Psoas muscle (tissue), 8 donors: ENCODE measurements around the gene TCEAL3. TPM values are rescaled to one million over a fixed set of nuclear protein-coding genes. Genes with fewer than 3 reads are reported as not detected.
"Not testable (repeated sequence)": the region's sequence is repeated elsewhere in the genome, so short reads cannot be mapped to it uniquely, and the experiment has no call there.

ENCODE experiments used
- ATAC-seq, 4 donors: fragments of 200-7000 bp; cut with Tn5 transposase; one replicate each; pipeline ENCODE4 v1.9.1; 2020; ENCODE audit warnings: moderate library complexity in 3 of 4, mild to moderate bottlenecking in 2 of 4
- DNase-seq, 2 donors: peaks; one replicate each; pipeline ENCODE4 v3.0.0-alpha.2; 2020
- H3K27ac ChIP-seq: fragments of 200-600 bp; one replicate; pipeline ENCODE4 v1.8.0; 2022
- H3K27me3 ChIP-seq, 3 donors: fragments of 200-600 bp in 1 of 3; one replicate each; pipeline versions ENCODE4 v1.6.1 to v1.8.0; 2013 to 2022; ENCODE audit warnings: low read length in 2 of 3, mild to moderate bottlenecking in 2 of 3, moderate library complexity in 1 of 3; ENCODE audit not compliant: insufficient read depth in 3 of 3
- H3K36me3 ChIP-seq, 2 donors: fragments of 200-600 bp in 1 of 2; one replicate each; pipeline versions ENCODE4 v1.6.1 to v1.8.0; 2013 to 2022; ENCODE audit warnings: low read depth in 1 of 2, mild to moderate bottlenecking in 1 of 2, moderate library complexity in 1 of 2; ENCODE audit not compliant: insufficient read depth in 1 of 2
- H3K4me1 ChIP-seq: fragments of 200-600 bp; one replicate; pipeline ENCODE4 v1.8.0; 2022
- H3K4me3 ChIP-seq: fragments of 200-600 bp; one replicate; pipeline ENCODE4 v1.8.0; 2022; ENCODE audit warnings: mild to moderate bottlenecking
- H3K9me3 ChIP-seq: fragments of 200-600 bp; one replicate; pipeline ENCODE4 v1.8.0; 2022
- WGBS, 3 donors: extraction: QIAGEN DNeasy Blood & Tissue Kit; methylation state at CpG; one replicate each; pipeline versions ENCODE4 v1.1.6 to v1.1.7; 2013; 5-methylcytosine and 5-hydroxymethylcytosine counted together
- intact Hi-C, 2 donors: fragments of 100-400 bp; cut with DNase I; formaldehyde crosslinking; loops; one replicate each; pipeline versions ENCODE4 v1.11.0 to v1.14.2; 2022
- polyA plus RNA-seq, 3 donors: library from polyadenylated mRNA; stranded (reverse); fragments of 200-250 nt; gene quantifications; one replicate each; pipeline ENCODE4 v1.2.3, GENCODE V29; 2013
- total RNA-seq, 4 donors: library from RNA; stranded (reverse); fragmentation: NEBNext Ultra II Directional in 2 of 4; extraction: Animal tissue kit (Norgen Biotek cat#: 25700) in 2 of 4; gene quantifications; one replicate each; pipeline versions ENCODE4 v1.2.1 to v1.2.4, GENCODE V29; 2021 to 2023
- TF ChIP-seq, protein P1 (sequence below): fragments of 200-600 bp; IDR thresholded peaks from one replicate; pipeline ENCODE4 v1.8.0; 2022; ENCODE audit warnings: antibody characterized with exemption
- donor health status: healthy with polysubstance abuse.
- donor health status: DM: no; HTN: no; CAD: no; lungs with moderate emphysema.
- donor health status: Bipolar disorder and iron deficiency.
- donor health status: healthy.
- donor health status: DM: yes; HTN: yes; CAD: no.
- donor health status: DM: no; HTN: no; CAD: no.
- donor health status: DM: no; HTN: no; CAD: no.
- donor health status: DM: yes; HTN: yes; CAD: no.

The TCEAL3 gene
- total and polyA plus RNA-seq, 7 donors: 6.6 to 13.2 (median 7.0) TPM

DNA sequence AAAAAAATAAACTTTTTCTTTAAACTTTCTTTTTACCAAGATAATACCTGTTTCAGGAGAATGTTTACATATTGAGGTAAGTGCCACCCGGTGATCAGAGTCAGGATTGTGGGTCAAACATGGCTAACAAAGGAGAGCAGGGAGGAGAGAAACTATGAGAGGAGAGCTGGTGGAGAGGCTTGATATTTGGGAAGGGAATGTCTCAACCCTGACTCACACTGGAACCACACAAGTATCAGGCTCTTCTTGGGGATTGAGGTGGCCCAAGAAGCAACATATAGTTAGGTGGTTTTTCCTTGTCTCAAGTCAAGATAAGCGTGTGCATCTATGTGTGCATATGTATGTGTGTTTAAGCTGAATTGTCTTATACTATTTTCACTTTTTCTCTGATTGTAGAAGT lies 27.7 kb downstream of the TCEAL3 start:
- Histone ChIP-seq H3K27ac (no peak overlapping the region), H3K9me3 (no peaks in the 10 kb centered on the region), H3K4me1 (peaks cover 2% of the 10 kb centered on the region), H3K27me3 (no peaks in the 10 kb centered on the region), H3K36me3 (peaks cover 0 to 6% of the 10 kb centered on the region in 2 donors), H3K4me3 (no peak overlapping the region)
- ATAC-seq (no peak), DNase-seq (no peak)
- intact Hi-C loops: loop anchor here in 1 of 2 donors (10.0 kb wide), 1 partner anchor 49 kb away; the partner anchor contains the start of gene MORF4L2
- TF ChIP-seq, protein P1, sequence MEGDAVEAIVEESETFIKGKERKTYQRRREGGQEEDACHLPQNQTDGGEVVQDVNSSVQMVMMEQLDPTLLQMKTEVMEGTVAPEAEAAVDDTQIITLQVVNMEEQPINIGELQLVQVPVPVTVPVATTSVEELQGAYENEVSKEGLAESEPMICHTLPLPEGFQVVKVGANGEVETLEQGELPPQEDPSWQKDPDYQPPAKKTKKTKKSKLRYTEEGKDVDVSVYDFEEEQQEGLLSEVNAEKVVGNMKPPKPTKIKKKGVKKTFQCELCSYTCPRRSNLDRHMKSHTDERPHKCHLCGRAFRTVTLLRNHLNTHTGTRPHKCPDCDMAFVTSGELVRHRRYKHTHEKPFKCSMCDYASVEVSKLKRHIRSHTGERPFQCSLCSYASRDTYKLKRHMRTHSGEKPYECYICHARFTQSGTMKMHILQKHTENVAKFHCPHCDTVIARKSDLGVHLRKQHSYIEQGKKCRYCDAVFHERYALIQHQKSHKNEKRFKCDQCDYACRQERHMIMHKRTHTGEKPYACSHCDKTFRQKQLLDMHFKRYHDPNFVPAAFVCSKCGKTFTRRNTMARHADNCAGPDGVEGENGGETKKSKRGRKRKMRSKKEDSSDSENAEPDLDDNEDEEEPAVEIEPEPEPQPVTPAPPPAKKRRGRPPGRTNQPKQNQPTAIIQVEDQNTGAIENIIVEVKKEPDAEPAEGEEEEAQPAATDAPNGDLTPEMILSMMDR: no peak
- WGBS, 3 donors: 53 to 82% (median 79%) methylated on average over 2 of the region's 2 CpGs

DNA sequence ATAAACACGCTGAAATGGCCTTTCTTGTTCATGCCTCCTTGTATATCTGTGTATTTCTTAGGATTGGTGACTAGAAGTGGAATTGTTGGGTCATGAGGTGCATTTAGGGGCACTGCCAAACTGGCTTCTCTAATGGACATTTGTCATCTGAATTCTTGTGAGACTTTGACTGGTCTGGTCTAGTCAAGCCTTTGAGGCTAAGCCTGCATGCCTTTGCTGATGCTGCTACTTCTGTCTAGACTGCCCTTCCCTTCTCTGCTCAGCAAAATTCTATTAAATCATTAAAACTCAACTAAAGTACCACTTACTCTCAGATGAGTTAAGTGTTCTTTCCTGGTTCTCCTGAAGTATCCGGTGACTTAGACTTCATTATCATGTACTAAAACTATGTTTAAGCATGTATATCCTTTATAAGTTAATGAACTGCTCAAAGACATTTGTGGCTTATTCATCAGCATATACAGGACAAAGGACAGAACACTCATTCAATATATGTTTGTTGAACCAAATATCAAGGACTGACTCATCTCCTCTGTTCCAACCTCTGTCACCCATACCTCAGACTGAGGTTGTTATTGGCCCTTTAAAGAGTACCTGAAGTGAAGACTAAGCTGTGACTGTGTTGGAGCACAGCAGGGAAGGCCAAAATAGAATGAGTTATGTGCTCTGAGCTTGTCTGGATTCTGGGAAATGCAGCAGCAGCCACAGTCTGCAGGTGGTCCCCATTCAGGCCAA lies 30.0 kb downstream of the TCEAL3 start:
- Histone ChIP-seq H3K36me3 (no peaks in the 10 kb centered on the region), H3K4me1 (no peaks in the 10 kb centered on the region), H3K27ac (no peak overlapping the region), H3K27me3 (no peaks in the 10 kb centered on the region), H3K4me3 (no peak overlapping the region), H3K9me3 (no peaks in the 10 kb centered on the region)
- TF ChIP-seq, protein P1: no peak
- no peak for ATAC-seq
- 60 to 93% (median 88%) methylated on average over 2 of the region's 2 CpGs for WGBS, 3 donors
- DNase-seq: no peak
- intact Hi-C loops: loop anchor here in 1 of 2 donors (10.0 kb wide), 1 partner anchor 47 kb away; the partner anchor contains the start of gene MORF4L2

DNA sequence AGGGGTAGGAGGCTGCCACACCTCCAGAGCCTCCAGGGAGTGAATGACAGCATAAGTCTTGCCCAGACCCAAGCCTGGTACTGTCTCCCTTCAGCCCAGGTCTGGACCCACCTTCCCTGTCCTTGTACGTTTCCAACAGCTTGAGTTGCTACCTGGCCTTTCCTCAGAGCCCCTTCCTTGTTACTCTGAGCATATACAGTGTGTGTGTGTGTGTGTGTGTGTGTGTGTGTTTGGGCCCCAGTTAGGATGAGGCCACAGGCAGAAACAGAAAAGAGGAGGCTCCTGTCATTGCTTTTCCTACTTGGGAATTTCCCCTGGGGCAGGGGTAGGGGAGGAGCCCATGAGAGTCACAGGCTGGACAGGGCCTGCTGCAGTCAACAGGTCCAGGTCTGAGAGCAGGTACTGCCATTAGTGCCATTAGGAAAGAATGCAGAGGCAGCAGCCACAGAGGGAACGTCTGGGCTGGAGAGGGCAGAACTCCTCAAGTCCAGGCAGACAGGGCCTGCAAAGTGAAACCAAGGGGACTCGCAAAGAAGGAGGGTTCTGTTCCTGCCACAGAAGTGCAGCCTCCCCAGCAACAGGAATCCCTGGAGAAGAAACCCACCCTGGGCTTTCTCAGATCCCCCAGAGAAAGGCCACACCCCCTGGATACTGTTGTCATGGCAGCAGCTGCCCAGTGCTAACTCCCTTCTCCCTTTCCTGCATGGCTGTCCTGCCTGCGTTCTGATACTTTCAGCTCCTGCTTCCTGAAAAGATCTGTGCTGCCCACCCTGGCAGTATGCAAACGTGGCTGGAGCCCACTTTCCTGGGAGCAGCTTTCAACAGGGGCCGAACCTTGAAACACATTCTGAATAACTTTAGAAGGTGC lies 30.9 kb downstream of the TCEAL3 start:
- H3K4me1 ChIP-seq, H3K27ac ChIP-seq, ATAC-seq, H3K4me3 ChIP-seq, H3K36me3 ChIP-seq, H3K9me3 ChIP-seq, DNase-seq, H3K27me3 ChIP-seq: not testable (repeated sequence)
- intact Hi-C loops: loop anchor here in 1 of 2 donors (10.0 kb wide), 1 partner anchor 46 kb away; the partner anchor contains the start of gene MORF4L2
- 32 to 69% (median 45%) methylated on average over 4 to 6 of the region's 6 CpGs for WGBS, 3 donors

DNA sequence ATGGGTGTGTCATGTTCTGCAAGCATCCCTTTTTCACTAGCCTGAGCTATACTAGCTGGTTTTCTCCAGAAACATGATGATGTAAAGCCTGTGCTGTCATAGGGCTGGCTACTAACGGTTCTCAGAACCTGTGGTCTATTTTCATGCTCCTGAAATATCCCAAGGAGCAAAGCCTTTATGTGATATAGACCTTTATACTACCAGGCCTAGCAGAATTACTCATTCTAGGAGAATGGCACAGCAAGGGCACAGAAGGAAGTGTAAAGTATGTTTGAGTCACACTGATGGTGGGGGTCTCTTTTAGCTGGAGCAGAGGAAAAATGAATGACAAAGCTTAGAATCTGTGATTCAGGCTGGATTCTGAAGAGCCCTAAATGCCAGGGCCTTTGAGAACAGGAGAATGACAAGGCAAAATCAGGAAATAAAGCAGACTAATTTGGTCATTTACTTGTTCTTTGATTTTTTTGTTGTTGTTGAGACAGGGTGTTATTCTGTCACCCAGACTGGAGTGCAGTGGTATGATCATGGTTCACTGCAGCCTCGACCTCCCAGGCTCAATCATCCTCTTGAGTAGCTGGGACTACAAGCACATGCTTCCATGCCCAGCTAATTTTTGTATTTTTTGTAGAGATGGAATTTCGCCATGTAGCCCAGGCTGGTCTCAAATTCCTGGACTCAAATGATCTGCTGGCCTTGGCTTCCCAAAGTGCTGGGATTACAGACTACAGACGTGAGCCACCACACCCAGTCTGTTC lies 32.8 kb downstream of the TCEAL3 start:
- H3K27ac ChIP-seq: no peak overlapping the region
- H3K4me3 ChIP-seq: no peak overlapping the region
- ATAC-seq: no peak
- intact Hi-C loops: no loop called here
- DNase-seq: no peak
- no peaks in the 10 kb centered on the region for H3K27me3 ChIP-seq
- no peaks in the 10 kb centered on the region for H3K36me3 ChIP-seq
- WGBS, 3 donors: 53 to 84% (median 82%) methylated on average over 4 of the region's 4 CpGs
- TF ChIP-seq, protein P1: no peak
- no peaks in the 10 kb centered on the region for H3K4me1 ChIP-seq
- no peaks in the 10 kb centered on the region for H3K9me3 ChIP-seq
